Inflammatory macrophage treated with lipopolysaccharide for 1 hour (primary cell): ENCODE measurements around the gene DAPK2.
A peak's percentile ranks its signal among the peaks of the same experiment; 100 is the strongest.

Experiments
- DNase-seq, 2 donors: peaks; one replicate each; pipeline ENCODE4 v3.0.0-alpha.2; 2020 to 2022

The DAPK2 gene

DNA sequence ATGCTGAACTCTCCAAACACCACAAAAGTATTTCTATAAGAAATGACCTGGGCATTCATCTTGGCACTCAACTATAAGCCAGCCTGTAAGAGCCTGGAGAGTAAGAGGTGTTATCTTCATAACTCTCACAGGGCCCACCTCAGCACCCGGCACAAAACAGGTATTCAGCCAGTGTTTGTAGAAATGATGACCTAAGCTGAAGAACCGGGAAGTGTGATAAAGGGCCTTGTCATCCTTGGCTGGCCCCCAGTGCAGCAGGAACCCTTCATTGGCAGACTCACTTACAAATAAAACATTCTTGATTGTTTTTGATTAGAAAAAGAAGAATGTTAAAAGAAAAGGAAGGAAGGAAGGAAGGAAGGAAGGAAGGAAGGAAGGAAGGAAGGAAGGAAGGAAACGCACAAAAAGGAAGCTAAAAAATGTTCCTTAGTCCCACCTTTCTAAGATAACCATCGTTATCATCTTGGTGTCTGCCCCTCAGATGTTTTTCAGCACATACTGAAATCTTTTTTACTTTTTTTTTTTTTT is 52.1 kb downstream of the DAPK2 start:
- DNase-seq = no peak

DNA sequence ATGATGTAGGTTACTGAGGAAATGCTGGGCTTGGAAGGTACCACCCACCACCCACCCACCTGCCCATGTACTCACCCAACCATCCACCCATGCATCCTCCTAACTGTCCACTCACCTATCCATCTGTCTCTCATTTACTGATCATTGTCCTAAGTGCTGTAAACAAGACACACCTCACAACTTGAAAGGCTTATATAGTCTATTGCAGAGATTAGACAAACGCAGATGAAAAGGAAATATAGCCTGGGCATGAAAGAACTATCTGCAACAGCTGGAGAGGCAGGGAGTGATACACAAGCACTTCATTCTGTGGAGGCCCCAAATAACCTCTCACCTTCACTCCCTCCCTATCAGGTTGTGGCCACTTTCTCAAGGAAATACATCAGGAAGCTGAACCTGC is 54.0 kb downstream of the DAPK2 start:
- DNase-seq = no peak

DNA sequence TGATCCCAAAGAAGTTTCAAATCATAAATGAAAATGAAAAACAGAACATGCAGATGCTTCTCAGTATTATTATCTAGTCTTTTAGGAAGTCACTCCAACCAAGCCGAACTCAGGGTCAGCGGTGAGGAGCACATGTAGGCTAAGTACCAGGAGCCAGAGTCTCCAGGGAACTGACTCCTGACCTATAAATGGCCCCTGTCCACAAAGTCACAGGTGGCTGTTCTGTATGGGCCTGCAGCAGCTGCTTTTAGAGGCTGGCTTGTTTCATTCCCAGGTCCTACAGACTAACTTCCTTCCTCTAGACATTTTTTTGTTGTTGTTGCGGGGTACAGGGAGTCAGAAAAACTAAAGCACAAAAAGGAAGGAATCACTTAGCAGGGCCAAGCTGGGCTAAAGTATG is 54.6 kb downstream of the DAPK2 start:
- no peak for DNase-seq

DNA sequence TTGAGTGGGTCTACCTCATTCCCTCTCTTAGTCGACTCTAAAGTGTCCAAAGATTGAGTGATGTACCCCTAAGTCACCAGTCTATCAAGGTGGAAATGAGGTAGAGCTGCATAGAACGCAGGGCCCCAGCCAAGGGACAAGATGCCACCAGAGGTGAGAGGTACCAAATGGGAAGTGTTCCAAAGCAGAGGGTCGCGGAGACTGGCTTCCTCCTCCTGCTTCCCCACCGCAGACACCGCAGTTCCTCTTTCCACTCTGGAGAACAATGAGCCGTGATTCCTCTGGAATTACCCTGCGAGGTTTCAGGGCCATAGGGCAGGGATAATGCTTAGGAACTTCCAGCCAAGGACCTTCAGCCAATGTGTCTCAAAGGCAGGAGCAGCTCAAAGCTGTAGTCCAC is 55.8 kb downstream of the DAPK2 start:
- peak; percentile 66 to 86 for DNase-seq

DNA sequence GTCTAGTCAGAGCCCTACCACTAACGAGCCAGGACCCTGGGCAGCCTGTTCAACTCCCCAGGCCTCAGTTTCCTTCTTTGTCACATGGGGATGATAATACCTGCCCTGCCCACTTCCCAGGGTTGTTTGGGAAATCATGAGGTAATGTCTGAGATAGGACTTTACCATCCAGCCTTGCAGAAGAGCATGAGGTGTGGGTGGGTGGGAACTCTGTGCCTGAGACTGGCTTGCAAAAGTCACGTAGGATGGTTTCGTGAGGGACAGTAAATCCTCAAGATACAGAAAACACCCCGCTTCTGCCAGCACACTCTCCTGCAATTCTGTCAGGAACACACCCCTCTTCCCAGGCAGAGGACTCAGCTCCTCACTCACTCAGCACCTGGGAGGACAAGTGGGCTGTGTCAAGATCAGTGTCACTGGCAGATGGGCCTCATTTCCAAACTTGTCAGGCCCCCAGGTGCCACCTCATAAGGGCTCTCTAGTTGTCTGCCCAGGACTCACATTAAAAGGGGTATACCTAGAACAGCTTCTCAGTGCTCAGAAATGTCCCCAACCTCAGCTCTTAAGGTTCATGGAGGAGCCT is 58.4 kb downstream of the DAPK2 start:
- peak in 1 of 2 donors; percentile 64 for DNase-seq

DNA sequence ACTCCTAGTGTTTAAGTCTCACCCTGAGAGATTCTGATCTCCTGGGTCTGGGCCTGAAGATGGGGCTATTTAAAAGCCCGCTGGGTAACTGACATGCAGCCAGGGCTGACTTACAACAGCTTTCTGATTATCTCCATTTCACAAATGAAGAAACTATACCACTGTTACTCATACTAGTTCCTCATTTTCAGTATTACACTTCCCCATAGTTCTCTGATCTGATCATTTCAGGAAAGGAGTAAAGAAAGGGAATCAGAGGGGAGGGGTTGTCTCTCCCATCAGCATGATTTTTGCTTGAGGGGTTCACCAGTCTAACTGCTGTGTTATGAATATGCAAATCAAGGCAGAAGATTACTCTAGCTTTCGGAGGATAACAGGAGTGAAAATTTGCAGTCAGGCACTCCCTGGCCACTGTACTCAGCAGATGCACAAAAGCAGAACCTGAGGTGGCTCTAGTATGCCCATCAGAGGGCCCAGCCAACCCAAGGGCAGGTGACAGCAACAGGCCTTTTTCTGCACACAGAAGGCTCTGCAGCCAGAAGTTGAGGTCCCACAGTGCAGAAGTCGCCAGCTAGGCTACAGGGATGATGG is 59.4 kb downstream of the DAPK2 start:
- DNase-seq = peak; percentile 76 to 82

DNA sequence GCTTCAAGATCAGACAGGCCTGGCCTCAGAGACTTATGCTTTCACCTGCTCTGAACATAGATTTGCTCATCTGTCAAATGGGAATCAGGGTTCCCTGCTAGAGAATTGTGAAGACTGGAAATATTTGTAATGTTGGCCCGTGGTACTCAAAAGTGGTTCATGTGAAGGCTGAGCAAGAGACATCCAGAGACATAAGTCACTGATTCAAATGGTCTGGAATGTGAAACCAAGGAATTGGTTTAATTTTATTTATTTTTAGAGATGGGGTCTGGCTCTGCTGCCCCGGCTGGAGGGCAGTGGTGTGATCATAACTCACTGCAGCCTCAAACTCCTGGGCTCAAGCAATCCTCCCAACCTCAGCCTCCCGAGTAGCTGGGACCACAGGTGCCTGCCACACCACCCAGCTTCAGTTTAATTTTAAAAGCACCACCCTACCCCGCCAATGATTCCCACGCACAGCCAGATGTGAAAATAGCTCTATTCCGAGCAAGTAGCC is 60.1 kb downstream of the DAPK2 start:
- no peak for DNase-seq

DNA sequence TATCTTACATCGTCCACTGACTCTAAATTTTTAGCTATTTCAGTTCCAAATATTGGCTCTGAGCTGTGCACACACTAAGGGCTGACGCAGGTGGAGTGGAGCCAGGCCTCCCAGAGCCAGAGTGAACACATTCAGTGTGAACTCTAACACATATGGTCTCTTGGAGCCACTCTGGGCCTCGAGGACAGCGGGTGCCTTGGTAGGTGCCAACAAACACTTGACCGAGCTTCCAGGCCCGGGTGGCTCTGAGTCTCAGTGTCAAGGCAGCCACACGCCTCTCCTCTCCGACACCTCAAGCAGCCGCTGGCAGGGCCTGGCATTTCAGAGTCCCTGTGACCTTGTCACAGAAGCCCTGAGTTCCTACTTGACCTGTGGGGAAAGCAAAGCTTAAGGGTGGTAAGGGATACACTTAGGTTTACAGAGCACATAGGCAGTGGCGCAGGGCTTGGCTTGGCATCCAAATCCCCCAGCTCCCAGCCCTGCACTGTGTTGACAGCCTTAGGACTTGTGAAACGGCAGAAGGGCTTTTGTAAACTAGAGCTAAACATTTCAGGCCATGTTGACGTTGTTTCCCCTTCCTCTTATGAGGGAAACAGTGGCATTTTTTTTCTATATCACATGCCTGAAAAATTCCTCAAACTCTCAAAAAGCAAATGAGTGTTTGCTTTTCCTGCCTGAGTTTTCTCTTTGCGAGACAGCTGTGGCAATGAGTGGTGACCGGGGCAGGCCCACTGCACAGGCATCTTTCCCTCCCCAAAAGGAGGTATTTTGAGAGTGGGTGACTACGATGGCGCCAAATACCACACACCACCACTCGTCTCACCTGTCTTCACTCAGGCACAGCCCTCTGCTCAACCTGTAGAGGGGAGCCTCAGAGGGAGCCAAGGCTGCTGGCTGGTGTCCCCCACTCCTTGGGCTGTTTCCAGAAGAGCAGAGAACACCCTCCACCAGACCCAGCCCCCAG is 60.8 kb downstream of the DAPK2 start:
- DNase-seq = peak; percentile 66 to 83

DNA sequence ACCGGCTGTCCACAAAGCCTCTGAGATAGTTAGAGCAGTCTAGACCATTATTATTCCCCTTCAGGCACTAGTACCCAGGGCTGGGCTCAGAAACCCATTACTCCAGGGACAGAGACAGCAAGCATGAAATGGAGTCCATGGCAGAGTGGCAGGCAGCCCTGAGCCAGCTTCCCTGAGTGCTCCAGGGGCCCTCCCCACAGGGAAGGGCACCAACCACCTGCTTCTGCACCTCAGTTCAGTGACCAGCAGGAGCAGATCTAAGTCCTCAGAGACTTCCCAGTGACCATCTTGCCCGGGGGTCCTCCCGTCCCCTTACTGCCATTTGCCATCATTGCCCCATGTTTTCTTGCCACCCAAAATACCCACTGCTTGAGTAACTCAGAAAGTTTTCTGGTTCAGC is 62.0 kb downstream of the DAPK2 start:
- no peak for DNase-seq

DNA sequence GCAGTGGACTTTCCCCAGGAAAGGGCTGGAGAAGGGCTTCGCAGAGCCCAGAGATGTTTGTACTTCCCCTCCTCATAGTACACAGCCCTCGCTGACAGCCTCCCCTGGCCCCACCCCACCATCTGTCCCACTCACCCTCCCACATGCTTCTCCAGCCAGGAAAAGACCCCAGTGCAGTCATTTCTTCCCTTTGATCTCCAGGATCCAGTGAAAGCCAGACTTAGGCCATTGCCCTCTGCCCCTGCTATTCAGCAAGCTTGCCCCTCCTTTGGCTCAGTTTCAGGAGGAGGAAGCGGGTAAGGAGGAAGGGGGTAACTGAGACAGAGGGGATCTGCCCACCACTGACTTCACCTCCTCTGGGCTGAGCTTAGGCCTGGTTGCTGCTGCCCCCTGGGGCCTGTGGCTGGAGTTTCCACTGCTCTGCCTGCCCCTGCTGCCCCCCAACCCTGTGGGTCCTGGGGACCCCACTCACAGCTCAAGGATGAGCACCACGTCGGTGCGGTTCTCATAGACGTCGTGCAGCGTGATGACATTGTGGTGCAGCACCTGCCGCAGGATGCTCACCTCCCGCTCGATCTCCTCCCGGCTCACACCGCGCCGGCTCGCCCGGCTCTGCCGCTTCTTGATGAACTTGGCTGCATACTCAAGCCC is 63.1 kb downstream of the DAPK2 start:
- DNase-seq = peak; percentile 16 to 25

DNA sequence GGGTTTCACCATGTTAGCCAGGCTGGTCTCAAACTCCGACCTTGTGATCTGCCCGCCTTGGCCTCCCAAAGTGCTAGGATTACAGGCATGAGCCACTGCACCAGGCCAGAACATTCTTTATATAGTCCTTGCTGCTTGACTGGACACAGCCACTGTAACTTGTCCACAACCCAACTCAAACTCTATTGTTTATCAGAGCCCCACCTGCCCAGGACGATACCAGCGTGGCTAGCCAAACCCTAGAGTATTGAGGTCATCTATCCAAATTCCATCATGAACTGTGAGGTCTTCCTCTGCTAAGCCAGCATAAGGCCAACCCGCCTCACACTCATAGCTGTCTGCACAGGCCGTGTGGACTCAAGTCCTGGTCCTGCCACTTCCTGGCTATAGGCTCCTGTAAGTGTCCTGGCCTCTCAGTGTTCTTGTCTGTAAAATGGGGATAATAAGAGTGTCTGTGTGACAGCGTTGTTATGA is 63.9 kb downstream of the DAPK2 start:
- DNase-seq = no peak

DNA sequence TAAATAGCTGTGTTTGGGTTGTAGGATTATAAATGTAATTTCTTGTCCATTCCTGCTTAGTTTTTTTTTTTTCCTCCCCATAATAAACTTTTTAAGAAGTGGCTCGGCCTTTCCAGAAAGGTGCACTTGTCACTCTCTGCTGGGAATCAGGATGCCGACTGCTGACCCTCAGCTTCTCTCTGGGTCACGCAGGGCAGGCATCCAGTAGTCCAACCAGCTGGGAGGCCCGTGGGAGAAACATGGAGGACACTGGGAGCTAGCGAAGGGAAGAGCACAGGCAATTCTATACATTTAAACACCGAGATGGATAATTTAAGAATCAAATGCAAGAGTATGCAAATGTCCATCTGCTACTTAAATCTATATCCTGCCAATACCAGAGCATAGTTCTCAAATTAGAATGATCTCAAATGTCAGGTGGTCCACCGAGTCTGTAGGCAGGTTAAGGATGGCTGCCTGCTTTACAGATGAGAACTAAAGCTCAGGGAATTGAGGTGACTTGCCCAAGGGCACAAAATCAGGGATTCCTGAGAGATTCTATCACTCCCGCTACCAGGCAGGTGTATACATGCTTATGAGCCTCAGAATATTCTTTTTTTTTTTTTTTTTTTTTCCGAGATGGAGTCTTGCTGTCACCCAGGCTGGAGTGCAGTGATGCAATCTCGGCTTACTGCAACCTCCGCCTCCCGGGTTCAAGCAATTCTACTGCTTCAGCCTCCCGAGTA is 64.5 kb downstream of the DAPK2 start:
- DNase-seq = no peak

DNA sequence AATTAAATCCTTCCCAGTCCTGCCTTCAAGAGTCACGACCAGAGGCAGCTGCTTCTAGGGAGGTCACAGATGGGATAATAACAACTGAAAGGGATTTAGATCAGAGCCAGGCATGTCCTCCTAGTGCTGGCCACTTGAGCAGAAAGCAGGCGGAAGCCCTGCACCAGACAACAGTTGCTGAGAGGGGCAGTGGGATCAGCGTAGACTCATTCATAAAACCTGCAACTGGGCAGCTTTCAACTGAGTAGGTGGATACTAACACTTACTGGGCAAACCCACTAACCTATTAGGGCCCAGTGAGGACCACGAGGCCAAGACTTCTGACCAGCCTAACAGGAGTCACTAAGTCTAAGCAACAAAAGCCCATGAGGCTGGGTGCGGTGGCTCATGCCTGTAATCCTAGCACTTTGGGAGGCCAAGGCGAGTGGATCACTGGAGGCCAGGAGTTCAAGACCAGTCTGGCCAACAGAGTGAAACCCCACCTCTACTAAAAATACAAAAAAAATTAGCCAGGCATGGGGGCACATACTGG is 67.0 kb downstream of the DAPK2 start:
- DNase-seq = no peak

DNA sequence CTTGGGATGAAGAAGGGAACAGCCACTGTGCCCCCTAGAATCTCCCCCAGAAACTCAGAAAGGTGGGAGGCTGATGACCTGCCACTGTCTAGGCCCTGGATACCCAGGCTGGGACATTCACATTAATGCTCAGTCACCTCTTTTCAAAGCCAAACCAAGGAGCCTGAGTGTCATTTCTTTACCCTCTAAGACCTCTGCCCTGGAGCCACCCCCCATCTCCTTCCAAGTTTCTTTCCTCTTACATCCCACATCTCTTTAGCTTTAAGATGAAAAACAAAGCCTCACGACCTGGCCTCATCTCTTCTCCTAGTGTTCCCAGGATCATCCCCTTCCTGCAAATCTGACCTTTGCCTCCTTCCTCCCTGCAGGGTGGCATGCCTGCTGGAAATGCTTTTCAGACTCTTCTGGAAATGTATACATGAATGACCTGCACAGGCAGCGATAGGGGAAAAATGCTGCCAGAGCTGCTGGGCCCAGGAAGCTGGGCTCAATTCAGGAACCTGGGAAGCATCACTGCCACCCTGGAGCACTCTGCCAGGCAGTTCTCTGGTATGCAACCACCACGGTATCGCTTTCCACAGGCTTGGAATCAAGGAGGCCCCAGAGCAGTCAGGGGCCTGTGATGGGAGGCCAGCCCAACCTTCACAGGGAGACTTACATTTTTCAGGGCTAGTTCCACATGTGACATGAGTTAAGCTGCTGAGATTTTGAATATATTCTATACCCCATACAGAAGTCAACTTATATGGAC is 67.6 kb downstream of the DAPK2 start:
- no peak for DNase-seq

DNA sequence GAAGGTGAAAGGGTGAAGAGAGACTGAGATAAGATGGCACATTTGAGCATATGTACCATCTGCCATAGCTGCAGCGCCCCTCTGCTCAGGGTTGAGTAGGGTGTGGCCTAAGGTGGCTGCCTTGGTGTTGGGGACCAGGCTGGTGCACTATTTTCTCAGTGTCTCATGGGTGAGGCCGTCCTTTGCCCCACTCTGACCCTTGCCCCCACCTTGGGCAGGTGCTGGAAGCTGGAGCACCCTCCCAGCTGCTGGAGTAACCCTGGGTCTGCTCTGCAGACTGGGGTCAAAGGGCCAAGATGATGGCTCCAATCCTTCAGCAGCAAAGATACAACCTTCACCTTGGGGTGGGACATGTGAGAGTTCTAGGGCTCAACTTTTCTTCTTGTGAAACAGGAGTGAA is 69.2 kb downstream of the DAPK2 start:
- DNase-seq = no peak

DNA sequence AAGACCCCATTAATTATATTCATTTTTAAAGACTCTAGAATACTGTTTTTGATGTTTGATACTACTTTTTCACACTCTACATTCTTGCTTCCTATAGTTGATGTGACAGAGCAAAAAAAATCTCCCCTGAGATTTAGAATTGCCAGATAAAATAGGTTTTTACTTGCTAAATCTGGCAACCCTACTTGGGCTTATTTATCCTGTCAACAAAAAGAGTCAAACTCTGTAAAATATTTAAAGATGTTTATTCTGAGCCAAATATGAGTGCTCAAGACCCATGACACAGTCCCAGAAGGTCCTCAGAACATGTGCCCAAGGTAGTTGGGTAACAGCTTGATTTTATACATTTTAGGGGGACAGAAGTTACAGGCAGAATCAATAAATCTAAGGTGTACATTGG is 72.3 kb downstream of the DAPK2 start:
- no peak for DNase-seq

DNA sequence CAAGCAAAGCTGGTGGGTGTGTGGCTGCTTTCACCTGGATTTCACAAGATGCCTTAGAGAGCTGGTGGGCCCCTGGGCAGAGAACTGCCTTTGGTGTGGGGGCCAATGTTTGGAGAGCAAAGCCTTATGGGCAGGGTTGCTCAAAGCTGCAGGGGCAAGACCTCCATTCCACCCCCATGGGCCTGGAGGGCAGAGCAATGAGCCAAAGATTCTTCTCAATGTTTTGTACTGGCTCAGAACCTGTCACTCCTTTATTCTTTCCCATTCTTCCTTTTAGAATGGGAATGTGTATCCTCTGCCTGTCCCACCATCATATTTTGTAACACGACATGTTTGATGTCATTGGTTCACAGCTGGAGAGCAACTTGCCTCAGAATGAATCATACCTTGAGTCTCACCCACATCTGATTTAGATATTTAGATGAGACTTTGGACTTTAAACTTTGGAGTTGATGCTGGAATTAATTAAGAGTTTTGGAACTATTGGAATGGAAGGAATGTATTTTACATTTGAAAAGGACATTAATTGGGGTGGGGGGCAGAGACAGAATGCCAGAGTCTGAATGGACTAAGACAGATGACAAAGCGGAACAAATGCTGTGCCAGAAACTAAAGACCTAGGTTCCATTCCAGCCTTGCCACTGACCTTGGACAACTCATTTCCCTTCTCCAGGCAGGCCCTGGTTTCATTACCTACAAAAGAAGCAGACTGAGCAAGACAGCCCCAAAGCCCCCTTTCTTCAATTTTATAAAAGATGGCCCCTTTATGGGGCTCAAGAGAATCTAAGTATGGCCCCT is 72.9 kb downstream of the DAPK2 start:
- no peak for DNase-seq

DNA sequence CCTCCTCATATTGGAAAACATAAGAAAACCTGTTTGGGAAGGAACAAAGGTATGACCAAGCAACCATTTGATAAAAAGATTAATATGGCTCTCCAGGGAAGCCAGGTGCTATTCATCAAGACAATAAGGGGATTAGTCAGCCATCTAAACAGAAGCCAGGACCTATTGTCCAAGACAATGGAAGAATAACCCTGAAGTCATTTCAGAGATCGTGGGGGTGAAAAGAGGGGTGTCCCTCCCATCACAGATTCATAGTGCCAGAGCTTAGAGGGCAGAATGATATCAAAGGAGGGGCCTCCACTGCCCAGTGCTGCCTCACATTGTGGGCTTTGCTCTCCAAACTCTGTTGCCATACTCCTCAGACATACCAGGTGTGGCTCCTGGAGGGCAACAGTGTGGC is 73.5 kb downstream of the DAPK2 start:
- DNase-seq = no peak

DNA sequence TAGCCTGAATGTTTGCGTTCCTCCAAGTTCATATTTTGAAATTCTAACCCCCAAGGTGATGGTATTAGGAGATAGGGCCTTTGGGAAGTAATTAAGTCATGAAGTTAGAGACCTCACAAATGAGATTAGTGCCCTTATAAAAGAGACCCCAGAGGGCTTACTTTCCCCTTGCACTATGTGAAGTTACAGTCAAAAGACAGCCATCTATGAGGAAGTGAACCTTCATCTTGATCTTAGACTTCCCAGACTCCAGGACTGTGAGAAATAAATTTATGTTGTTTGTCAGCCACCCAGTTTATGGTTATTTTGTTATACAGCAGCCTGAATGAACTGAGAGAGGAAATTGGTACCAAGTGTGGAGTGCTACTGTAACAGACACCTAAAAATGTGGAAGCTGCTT is 74.4 kb downstream of the DAPK2 start:
- no peak for DNase-seq

DNA sequence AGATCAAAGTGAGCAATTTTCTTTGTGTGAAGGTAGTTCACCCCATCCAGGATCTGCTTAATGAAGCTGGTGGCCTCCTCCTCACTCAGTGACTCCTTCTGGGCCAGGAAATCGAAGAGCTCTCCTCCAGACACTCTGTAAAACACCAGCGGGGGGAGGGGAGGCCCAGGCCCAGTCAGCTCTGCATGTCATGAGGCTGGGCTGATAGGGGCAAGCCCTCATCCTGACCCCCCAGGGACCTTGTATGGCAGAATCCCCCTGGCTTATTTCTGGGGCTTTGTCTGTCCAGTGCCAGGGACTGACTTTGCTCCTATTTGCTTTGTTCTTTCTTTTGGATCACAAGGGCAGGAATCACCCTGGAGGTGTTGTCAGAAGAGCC is 74.9 kb downstream of the DAPK2 start:
- no peak for DNase-seq
